Measurements from ENCODE around the gene JPH2. TPM values are rescaled to one million over a fixed set of nuclear protein-coding genes. Genes with fewer than 3 reads are reported as not detected.

Gene JPH2
- total RNA-seq, 1 donor from 2014 or later, result 18.5 TPM

DNA sequence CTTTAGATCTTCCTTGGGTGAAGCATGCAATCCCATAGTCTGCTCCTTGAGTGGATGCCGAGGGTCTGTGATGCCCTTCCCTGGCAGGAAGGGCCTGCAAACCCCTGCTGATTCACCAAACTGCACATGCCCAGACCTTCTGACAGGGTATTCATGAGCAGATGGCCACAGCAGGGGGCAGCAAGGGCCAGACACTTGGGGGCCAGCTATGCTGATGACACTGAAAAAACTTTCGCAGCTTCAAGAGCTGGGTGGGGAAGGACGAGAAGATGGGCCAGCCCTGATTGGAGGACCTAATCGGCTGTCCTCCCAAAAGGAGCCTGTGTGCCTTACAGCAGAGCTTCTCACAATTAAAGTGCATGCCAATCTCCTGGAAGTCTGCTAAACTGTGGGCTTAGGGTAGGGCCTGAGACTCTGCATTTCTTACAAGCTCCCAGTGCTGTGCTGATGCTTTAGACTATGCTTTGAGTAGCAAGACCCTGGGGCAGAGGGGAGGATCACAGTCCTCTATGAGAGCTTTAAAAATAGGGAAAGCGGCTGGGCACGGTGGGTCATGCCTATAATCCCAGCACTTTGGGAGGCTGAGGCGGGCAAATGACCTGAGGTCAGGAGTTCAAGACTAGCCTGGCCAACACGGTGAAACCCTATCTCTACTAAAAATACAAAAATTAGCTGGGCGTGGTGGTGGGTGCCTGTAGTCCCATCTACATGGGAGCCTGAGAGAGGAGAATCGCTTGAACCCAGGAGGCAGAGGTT lies 44.9 kb upstream of the JPH2 start:
- H2AFZ ChIP-seq (ENCODE audit: low read depth, low read length), result no peak overlapping the region
- Mint-ChIP-seq H3K9me3 (ENCODE audit: unreplicated experiment) (no peaks in the 10 kb centered on the region), H3K27ac (ENCODE audit: unreplicated experiment) (peak overlapping the region; percentile 0), H3K36me3 (ENCODE audit: low read depth, unreplicated experiment) (peaks cover 2% of the 10 kb centered on the region), H3K4me1 (ENCODE audit: low read depth, unreplicated experiment) (peaks cover 1% of the 10 kb centered on the region), H3K4me3 (ENCODE audit: unreplicated experiment) (no peak overlapping the region), H3K27me3 (ENCODE audit: low read depth, unreplicated experiment) (peaks cover 3% of the 10 kb centered on the region)
- TF ChIP-seq EZH2 (IDR thresholded peaks at IDR 0.05; ENCODE audit: insufficient read depth, low read length), result no peak
- TF ChIP-seq, protein P1, sequence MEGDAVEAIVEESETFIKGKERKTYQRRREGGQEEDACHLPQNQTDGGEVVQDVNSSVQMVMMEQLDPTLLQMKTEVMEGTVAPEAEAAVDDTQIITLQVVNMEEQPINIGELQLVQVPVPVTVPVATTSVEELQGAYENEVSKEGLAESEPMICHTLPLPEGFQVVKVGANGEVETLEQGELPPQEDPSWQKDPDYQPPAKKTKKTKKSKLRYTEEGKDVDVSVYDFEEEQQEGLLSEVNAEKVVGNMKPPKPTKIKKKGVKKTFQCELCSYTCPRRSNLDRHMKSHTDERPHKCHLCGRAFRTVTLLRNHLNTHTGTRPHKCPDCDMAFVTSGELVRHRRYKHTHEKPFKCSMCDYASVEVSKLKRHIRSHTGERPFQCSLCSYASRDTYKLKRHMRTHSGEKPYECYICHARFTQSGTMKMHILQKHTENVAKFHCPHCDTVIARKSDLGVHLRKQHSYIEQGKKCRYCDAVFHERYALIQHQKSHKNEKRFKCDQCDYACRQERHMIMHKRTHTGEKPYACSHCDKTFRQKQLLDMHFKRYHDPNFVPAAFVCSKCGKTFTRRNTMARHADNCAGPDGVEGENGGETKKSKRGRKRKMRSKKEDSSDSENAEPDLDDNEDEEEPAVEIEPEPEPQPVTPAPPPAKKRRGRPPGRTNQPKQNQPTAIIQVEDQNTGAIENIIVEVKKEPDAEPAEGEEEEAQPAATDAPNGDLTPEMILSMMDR (IDR thresholded peaks at IDR 0.05; ENCODE audit: insufficient read depth, low read depth, low read length), result no peak
- H3K36me3 ChIP-seq (ENCODE audit: insufficient read depth, low read length), result no peaks in the 10 kb centered on the region
- H3K27me3 ChIP-seq (ENCODE audit: insufficient read depth, low read length), result peaks cover 2% of the 10 kb centered on the region
- H3K79me2 ChIP-seq (ENCODE audit: insufficient read depth, low read length), result no peaks in the 10 kb centered on the region
- no peak overlapping the region for H3K4me3 ChIP-seq (ENCODE audit: insufficient read depth, low read depth, low read length)
- H3K9ac ChIP-seq (ENCODE audit: low read length), result no peak overlapping the region
- FAIRE-seq, result no peak
- no peak overlapping the region for H3K4me2 ChIP-seq (ENCODE audit: low read length)
- H3K9me3 ChIP-seq (ENCODE audit: insufficient read depth, low read depth, low read length), result no peaks in the 10 kb centered on the region
- H4K20me1 ChIP-seq (ENCODE audit: insufficient read depth, low read length), result no peaks in the 10 kb centered on the region
- H3K4me1 ChIP-seq (ENCODE audit: insufficient read depth, low read length), result no peaks in the 10 kb centered on the region
- no peak for DNase-seq (ENCODE audit: low read depth)
- H3K27ac ChIP-seq (ENCODE audit: low read depth, low read length), result no peak overlapping the region

DNA sequence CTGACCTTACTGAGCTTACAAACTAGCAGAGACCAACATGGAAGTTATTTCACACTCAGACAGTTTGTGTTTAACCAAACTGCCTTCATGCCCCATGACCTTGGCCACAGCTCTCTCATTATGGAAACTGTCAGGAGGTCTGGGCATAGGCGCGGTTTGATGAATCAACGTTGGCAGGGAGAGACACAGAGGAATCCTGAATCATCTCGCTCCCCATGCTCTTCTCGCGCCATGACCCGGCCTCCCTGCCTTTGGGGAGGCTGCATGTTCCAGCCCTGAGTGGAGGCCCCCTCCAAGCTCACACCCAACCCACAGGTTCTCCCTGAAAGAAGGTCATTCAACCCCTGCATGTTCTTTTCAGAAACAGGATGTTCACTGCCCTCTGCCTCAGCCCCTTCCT lies 44.2 kb upstream of the JPH2 start:
- Histone ChIP-seq H3K27ac (ENCODE audit: low read depth, low read length) (no peak overlapping the region), H3K79me2 (ENCODE audit: insufficient read depth, low read length) (no peaks in the 10 kb centered on the region), H3K9me3 (ENCODE audit: insufficient read depth, low read depth, low read length) (no peaks in the 10 kb centered on the region), H3K4me2 (ENCODE audit: low read length) (no peak overlapping the region), H3K9ac (ENCODE audit: low read length) (no peak overlapping the region), H3K36me3 (ENCODE audit: insufficient read depth, low read length) (no peaks in the 10 kb centered on the region), H3K4me3 (ENCODE audit: insufficient read depth, low read depth, low read length) (no peak overlapping the region), H3K4me1 (ENCODE audit: insufficient read depth, low read length) (no peaks in the 10 kb centered on the region), H3K27me3 (ENCODE audit: insufficient read depth, low read length) (peaks cover 2% of the 10 kb centered on the region), H4K20me1 (ENCODE audit: insufficient read depth, low read length) (no peaks in the 10 kb centered on the region), H2AFZ (ENCODE audit: low read depth, low read length) (no peak overlapping the region)
- Mint-ChIP-seq H3K27ac (ENCODE audit: unreplicated experiment) (no peak overlapping the region), H3K36me3 (ENCODE audit: low read depth, unreplicated experiment) (peaks cover 2% of the 10 kb centered on the region), H3K4me1 (ENCODE audit: low read depth, unreplicated experiment) (peaks cover 1% of the 10 kb centered on the region), H3K27me3 (ENCODE audit: low read depth, unreplicated experiment) (peaks cover 3% of the 10 kb centered on the region), H3K9me3 (ENCODE audit: unreplicated experiment) (no peaks in the 10 kb centered on the region), H3K4me3 (ENCODE audit: unreplicated experiment) (no peak overlapping the region)
- TF ChIP-seq EZH2 (IDR thresholded peaks at IDR 0.05; ENCODE audit: insufficient read depth, low read length), result no peak
- TF ChIP-seq, protein P1 (IDR thresholded peaks at IDR 0.05; ENCODE audit: insufficient read depth, low read depth, low read length), result no peak
- no peak for DNase-seq (ENCODE audit: low read depth)
- no peak for FAIRE-seq
